K562 (cell line): ENCODE results near the gene IRX1. TPM values are rescaled to one million over a fixed set of nuclear protein-coding genes. Genes with fewer than 3 reads are reported as not detected.

ENCODE experiments used
- ATAC-seq: fragments of 200-7000 bp; cut with Tn5 transposase; 3 replicates; pipeline ENCODE4 v1.9.1; 2020; ENCODE audit warnings: moderate library complexity
- BruUV-seq: library from RNA; stranded (reverse); fragments of 400-500 nt; replicated peaks from 2 replicates; lab custom pipeline; 2021; lab: Mats Ljungman, UMichigan
- CTCF ChIA-PET: fragments of 300-600 bp; formaldehyde crosslinking; extraction: SDS; loops from one replicate; lab custom pipeline; 2021; ENCODE audit warnings: low intra/inter-chr PET ratio; lab: Yijun Ruan, JAX
- POLR2A ChIA-PET: fragments of 300-600, 350-650 bp; sonication (Branson Sonifier 250); formaldehyde crosslinking; extraction: SDS; loops from one replicate; lab custom pipeline; 2021; ENCODE audit warnings: antibody characterized with exemption, inconsistent platforms; lab: Yijun Ruan, JAX
- DNase-seq, 4 experiments: peaks; one replicate each; pipeline versions ENCODE4 v3.0.0 to v3.0.0-alpha.2; 2011 to 2018; ENCODE audit warnings: low spot score in 3 of 4, mixed read lengths in 3 of 4; ENCODE audit errors: extremely low read depth in 1 of 4
- FAIRE-seq: peaks from 2 replicates; lab custom pipeline; 2011; peaks lifted over from hg19 to GRCh38; lab: Jason Lieb, UNC
- H2AFZ ChIP-seq: 2 replicates; pipeline ENCODE4 v1.6.0; 2011; ENCODE audit warnings: low read depth, low read length, control low read depth, inconsistent platforms
- H3K27ac ChIP-seq: fragments of 200-600 bp; 3 replicates; pipeline ENCODE4 v1.8.0; 2011; ENCODE audit warnings: low read depth, mild to moderate bottlenecking, control low read depth, inconsistent platforms, low read length, moderate library complexity, mixed read lengths; ENCODE audit errors: extremely low read depth
- H3K27me3 ChIP-seq, 2 experiments: fragments of 300-600 bp in 1 of 2; 2 replicates in 1 of 2; 3 replicates in 1 of 2; pipeline versions ENCODE4 v1.6.0 to v1.8.0; 2011; ENCODE audit warnings: inconsistent platforms in 2 of 2, low read length in 2 of 2, mild to moderate bottlenecking in 1 of 2, mixed read lengths in 1 of 2, moderate library complexity in 1 of 2; ENCODE audit not compliant: control insufficient read depth in 2 of 2, insufficient read depth in 2 of 2
- H3K36me3 ChIP-seq: fragments of 300-600 bp; 3 replicates; pipeline ENCODE4 v1.8.0; 2011; ENCODE audit warnings: mild to moderate bottlenecking, low read length, inconsistent platforms; ENCODE audit not compliant: control insufficient read depth, insufficient read depth
- H3K4me1 ChIP-seq, 2 experiments: fragments of 200-600 bp in 1 of 2; replicated peaks in 1 of 2; 2 replicates in 1 of 2; 3 replicates in 1 of 2; pipeline versions ENCODE4 v1.5.1 to v1.8.0; 2011; ENCODE audit warnings: inconsistent platforms in 2 of 2, low read length in 2 of 2, mild to moderate bottlenecking in 1 of 2, mixed read lengths in 1 of 2, moderate library complexity in 1 of 2; ENCODE audit not compliant: control insufficient read depth in 2 of 2, insufficient read depth in 2 of 2
- H3K4me2 ChIP-seq: 2 replicates; pipeline ENCODE4 v1.6.1; 2011; ENCODE audit warnings: low read length, control low read depth, inconsistent platforms, mixed read lengths; ENCODE audit not compliant: insufficient read depth
- H3K4me3 ChIP-seq: fragments of 200-600 bp; sonication (generic), shearing (Covaris generic); 2 replicates; pipeline ENCODE4 v1.5.1; 2016; ENCODE audit warnings: control low read depth, inconsistent platforms
- H3K79me2 ChIP-seq: fragments of 200-600 bp; 3 replicates; pipeline ENCODE4 v1.8.0; 2011; ENCODE audit warnings: low read length, inconsistent platforms; ENCODE audit not compliant: control insufficient read depth, insufficient read depth
- H3K9ac ChIP-seq, 2 experiments: 2 replicates each; pipeline versions ENCODE4 v1.6.0 to v1.6.1; 2011; ENCODE audit warnings: low read depth in 2 of 2, low read length in 2 of 2, control low read depth in 1 of 2, inconsistent platforms in 1 of 2, mild to moderate bottlenecking in 1 of 2, mixed read lengths in 1 of 2; ENCODE audit not compliant: insufficient read depth in 1 of 2
- H3K9me1 ChIP-seq: one replicate; pipeline ENCODE4 v1.6.0; 2011; ENCODE audit warnings: inconsistent platforms, mild to moderate bottlenecking, low read length, moderate library complexity; ENCODE audit not compliant: control insufficient read depth, insufficient read depth
- H3K9me3 ChIP-seq: replicated peaks from 2 replicates; pipeline ENCODE4 v1.5.1; 2011; ENCODE audit warnings: low read depth, low read length, inconsistent platforms; ENCODE audit not compliant: control insufficient read depth, insufficient read depth
- H4K20me1 ChIP-seq: replicated peaks from 2 replicates; pipeline ENCODE4 v1.6.1; 2011; ENCODE audit warnings: low read length, inconsistent platforms, mixed read lengths; ENCODE audit not compliant: control insufficient read depth, insufficient read depth
- JUND ChIP-seq, 2 experiments: IDR thresholded peaks; 2 replicates in 1 of 2; 3 replicates in 1 of 2; pipeline ENCODE4 v1.6.1; 2011; ENCODE audit warnings: borderline replicate concordance in 2 of 2, low read depth in 2 of 2, low read length in 2 of 2, improper control_type of control experiment in 1 of 2, missing biosample characterization in 1 of 2, missing genetic modification characterization in 1 of 2, missing genetic modification reagents in 1 of 2
- PTBP1 ChIP-seq: fragments of 200-400 bp; formaldehyde crosslinking; IDR thresholded peaks from 2 replicates; pipeline ENCODE4 v1.6.1; 2017; ENCODE audit warnings: low read depth, low read length
- ZNF280A ChIP-seq: fragments of 450-650 bp; IDR thresholded peaks from 2 replicates; pipeline ENCODE4 v1.6.1; 2018; ENCODE audit warnings: mild to moderate bottlenecking, low read depth; ENCODE audit not compliant: partially characterized antibody
- WGBS: fragments of 100-300 bp; shearing (Covaris generic); methylation state at CpG from one replicate; pipeline ENCODE4 v1.1.6; 2016; ENCODE audit warnings: low coverage, mixed read lengths; ENCODE audit not compliant: insufficient coverage; ENCODE audit errors: missing lambda C conversion rate; 5-methylcytosine and 5-hydroxymethylcytosine counted together
- in situ Hi-C: fragments of 300-500 bp; cut with MboI; formaldehyde crosslinking; loops from 4 replicates; pipeline ENCODE4 v1.15.0; 2018; ENCODE audit warnings: inconsistent platforms, mixed read lengths
- intact Hi-C: fragments of 100-400 bp; cut with micrococcal nuclease; formaldehyde crosslinking; loops from 2 replicates; pipeline ENCODE4 v1.14.2; 2022
- polyA plus RNA-seq, 8 experiments: library from polyadenylated mRNA; depleted of rRNA in 4 of 8; stranded (reverse) in 5 of 8; unstranded in 3 of 8; fragments of >200 nt; fragmentation: Nextera tagmentation in 2 of 8; fragmentation: Illumina TruSeq in 1 of 8; extraction: Ambion mirVana in 2 of 8; extraction: Trizol in 1 of 8; gene quantifications; 2 replicates each; pipeline versions ENCODE4 v1.2.1 to v1.2.3, GENCODE V29; 2011 to 2014; ENCODE audit warnings: inconsistent platforms in 1 of 8, missing spikeins in 1 of 8
- total RNA-seq, 7 experiments: library from RNA; depleted of rRNA in 6 of 7; stranded (reverse); fragments of >200 nt in 6 of 7; fragmentation: Illumina TruSeq in 2 of 7; extraction: Trizol in 2 of 7; gene quantifications; 2 replicates each; pipeline versions ENCODE4 v1.2.1 to v1.2.3, GENCODE V29; 2011 to 2021; ENCODE audit warnings: low replicate concordance in 1 of 7

Gene IRX1
- total and polyA plus RNA-seq, 9 of the 15 experiments (the other 6 are each of a cell fraction or from before 2014, with no cell fraction given) = not detected

GRCh38 chr5:3599226-3600105, 3.8 kb downstream of the IRX1 start (continued):
- TF ChIP-seq ZNF280A = no peak
- TF ChIP-seq PTBP1 = no peak

- intact Hi-C loops = no loop called here
- BruUV-seq = no TSS peak
Observed at GRCh38 chr5:3600106-3601060, 4.8 kb downstream of the IRX1 start.

More at GRCh38 chr5:3600106-3601060, 4.8 kb downstream of the IRX1 start:
- 6% methylated on average over 62 of the region's 71 CpGs for WGBS
- no peaks in the 10 kb centered on the region for H3K9me1 ChIP-seq
- TF ChIP-seq JUND (IDR thresholded peaks at IDR 0.05; ENCODE audit: borderline replicate concordance, low read depth, low read length) (no peak), JUND (tag; IDR thresholded peaks at IDR 0.05; ENCODE audit: borderline replicate concordance, low read depth, low read length) (no peak)
- CTCF ChIA-PET = no interaction called here
- POLR2A ChIA-PET = no interaction called here
- FAIRE-seq (no peak), DNase-seq (no peak), ATAC-seq (no peak)
- peaks cover 0 to 21% of the 10 kb centered on the region in 2 experiments; a peak in 2 of 5 replicates for H3K4me1 ChIP-seq
- no peaks in the 10 kb centered on the region for H3K9me3 ChIP-seq
- H3K27me3 ChIP-seq = peaks cover 22 to 75% of the 10 kb centered on the region in 2 experiments; a peak in 4 of 5 replicates
- no peak overlapping the region for H3K27ac ChIP-seq
- in situ Hi-C loops = no loop called here
- H3K79me2 ChIP-seq = no peaks in the 10 kb centered on the region
- H3K4me2 ChIP-seq = no peak overlapping the region
- H3K4me3 ChIP-seq = no peak overlapping the region
- H2AFZ ChIP-seq = no peak overlapping the region
- 0 out of 2 replicates have a peak, but pooled peaks cover 4% of the 10 kb centered on the region for H4K20me1 ChIP-seq
- no peaks in the 10 kb centered on the region for H3K36me3 ChIP-seq
- no peak overlapping the region for H3K9ac ChIP-seq
